Measurements from ENCODE around the gene KIF26A.

DNA sequence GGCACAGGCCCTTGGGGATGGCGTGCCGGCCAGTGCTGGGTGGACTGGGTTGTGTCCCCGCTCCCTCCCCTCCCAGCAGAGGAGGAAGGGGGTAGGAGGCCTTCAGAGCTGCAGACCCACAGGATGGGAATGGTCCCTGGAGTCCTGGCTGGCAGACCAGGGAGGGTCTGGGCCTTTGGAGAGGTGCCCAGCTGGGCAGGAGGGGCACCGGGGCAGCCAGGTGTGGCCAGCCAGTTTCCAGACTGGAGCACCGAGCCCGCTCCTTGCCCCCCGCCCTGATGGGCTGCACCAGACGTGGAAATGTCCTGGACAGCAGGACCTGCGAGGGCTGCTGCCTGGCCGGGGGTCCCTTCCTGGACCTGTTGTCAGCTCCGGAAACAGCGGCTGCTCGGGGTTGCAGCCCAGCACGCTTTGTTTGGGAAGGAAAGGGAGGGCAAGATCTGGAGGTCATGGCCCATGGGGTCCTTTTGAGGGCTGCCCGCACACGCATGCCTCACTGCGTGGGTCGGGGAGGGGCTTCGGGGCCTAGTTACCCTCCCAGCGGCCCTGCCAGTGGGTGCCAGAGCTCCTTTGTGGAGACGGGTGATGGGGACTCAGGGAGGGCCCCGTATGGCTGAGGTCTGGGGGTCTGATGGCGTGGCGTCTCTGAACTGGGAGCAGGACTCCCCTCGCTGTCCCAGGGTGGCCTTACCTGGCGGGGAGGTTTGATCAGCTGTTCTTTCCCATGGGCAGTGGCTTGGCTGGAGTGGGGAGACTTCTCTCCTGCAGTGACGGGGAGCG, 9.1 kb downstream of the KIF26A start:
- no peak for TF ChIP-seq JUND (CRISPR knock-in tag; IDR thresholded peaks at IDR 0.05)
- no peak for TF ChIP-seq KDM1A (CRISPR knock-in tag; IDR thresholded peaks at IDR 0.05)
- TF ChIP-seq, protein P1, sequence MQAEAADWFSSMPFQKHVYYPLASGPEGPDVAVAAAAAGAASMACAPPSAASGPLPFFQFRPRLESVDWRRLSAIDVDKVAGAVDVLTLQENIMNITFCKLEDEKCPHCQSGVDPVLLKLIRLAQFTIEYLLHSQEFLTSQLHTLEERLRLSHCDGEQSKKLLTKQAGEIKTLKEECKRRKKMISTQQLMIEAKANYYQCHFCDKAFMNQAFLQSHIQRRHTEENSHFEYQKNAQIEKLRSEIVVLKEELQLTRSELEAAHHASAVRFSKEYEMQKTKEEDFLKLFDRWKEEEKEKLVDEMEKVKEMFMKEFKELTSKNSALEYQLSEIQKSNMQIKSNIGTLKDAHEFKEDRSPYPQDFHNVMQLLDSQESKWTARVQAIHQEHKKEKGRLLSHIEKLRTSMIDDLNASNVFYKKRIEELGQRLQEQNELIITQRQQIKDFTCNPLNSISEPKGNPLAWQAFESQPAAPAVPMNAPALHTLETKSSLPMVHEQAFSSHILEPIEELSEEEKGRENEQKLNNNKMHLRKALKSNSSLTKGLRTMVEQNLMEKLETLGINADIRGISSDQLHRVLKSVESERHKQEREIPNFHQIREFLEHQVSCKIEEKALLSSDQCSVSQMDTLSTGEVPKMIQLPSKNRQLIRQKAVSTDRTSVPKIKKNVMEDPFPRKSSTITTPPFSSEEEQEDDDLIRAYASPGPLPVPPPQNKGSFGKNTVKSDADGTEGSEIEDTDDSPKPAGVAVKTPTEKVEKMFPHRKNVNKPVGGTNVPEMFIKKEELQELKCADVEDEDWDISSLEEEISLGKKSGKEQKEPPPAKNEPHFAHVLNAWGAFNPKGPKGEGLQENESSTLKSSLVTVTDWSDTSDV (CRISPR knock-in tag; IDR thresholded peaks at IDR 0.05): no peak
- TF ChIP-seq, protein P2, sequence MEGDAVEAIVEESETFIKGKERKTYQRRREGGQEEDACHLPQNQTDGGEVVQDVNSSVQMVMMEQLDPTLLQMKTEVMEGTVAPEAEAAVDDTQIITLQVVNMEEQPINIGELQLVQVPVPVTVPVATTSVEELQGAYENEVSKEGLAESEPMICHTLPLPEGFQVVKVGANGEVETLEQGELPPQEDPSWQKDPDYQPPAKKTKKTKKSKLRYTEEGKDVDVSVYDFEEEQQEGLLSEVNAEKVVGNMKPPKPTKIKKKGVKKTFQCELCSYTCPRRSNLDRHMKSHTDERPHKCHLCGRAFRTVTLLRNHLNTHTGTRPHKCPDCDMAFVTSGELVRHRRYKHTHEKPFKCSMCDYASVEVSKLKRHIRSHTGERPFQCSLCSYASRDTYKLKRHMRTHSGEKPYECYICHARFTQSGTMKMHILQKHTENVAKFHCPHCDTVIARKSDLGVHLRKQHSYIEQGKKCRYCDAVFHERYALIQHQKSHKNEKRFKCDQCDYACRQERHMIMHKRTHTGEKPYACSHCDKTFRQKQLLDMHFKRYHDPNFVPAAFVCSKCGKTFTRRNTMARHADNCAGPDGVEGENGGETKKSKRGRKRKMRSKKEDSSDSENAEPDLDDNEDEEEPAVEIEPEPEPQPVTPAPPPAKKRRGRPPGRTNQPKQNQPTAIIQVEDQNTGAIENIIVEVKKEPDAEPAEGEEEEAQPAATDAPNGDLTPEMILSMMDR (CRISPR knock-in tag; IDR thresholded peaks at IDR 0.05): no peak
- TF ChIP-seq, protein P3, sequence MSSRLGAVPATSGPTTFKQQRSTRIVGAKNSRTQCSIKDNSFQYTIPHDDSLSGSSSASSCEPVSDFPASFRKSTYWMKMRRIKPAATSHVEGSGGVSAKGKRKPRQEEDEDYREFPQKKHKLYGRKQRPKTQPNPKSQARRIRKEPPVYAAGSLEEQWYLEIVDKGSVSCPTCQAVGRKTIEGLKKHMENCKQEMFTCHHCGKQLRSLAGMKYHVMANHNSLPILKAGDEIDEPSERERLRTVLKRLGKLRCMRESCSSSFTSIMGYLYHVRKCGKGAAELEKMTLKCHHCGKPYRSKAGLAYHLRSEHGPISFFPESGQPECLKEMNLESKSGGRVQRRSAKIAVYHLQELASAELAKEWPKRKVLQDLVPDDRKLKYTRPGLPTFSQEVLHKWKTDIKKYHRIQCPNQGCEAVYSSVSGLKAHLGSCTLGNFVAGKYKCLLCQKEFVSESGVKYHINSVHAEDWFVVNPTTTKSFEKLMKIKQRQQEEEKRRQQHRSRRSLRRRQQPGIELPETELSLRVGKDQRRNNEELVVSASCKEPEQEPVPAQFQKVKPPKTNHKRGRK (CRISPR knock-in tag; IDR thresholded peaks at IDR 0.05): no peak
- no peak for TF ChIP-seq KLF9 (CRISPR knock-in tag; IDR thresholded peaks at IDR 0.05; ENCODE audit: low read depth)
- no peak for TF ChIP-seq ZNF747 (CRISPR knock-in tag; IDR thresholded peaks at IDR 0.05; ENCODE audit: borderline replicate concordance)
- no peak for TF ChIP-seq ZNF234 (CRISPR knock-in tag; conservative IDR thresholded peaks at IDR 0.05)
- no peak for TF ChIP-seq TAF1 (CRISPR knock-in tag; IDR thresholded peaks at IDR 0.05)
- TF ChIP-seq ZNF350 (CRISPR knock-in tag; IDR thresholded peaks at IDR 0.05; ENCODE audit: borderline replicate concordance, low read depth): no peak
- no peak for TF ChIP-seq CEBPG (CRISPR knock-in tag; IDR thresholded peaks at IDR 0.05)
- no peak for TF ChIP-seq SRF (IDR thresholded peaks at IDR 0.05; ENCODE audit: low read depth, low read length)
- TF ChIP-seq, protein P4, sequence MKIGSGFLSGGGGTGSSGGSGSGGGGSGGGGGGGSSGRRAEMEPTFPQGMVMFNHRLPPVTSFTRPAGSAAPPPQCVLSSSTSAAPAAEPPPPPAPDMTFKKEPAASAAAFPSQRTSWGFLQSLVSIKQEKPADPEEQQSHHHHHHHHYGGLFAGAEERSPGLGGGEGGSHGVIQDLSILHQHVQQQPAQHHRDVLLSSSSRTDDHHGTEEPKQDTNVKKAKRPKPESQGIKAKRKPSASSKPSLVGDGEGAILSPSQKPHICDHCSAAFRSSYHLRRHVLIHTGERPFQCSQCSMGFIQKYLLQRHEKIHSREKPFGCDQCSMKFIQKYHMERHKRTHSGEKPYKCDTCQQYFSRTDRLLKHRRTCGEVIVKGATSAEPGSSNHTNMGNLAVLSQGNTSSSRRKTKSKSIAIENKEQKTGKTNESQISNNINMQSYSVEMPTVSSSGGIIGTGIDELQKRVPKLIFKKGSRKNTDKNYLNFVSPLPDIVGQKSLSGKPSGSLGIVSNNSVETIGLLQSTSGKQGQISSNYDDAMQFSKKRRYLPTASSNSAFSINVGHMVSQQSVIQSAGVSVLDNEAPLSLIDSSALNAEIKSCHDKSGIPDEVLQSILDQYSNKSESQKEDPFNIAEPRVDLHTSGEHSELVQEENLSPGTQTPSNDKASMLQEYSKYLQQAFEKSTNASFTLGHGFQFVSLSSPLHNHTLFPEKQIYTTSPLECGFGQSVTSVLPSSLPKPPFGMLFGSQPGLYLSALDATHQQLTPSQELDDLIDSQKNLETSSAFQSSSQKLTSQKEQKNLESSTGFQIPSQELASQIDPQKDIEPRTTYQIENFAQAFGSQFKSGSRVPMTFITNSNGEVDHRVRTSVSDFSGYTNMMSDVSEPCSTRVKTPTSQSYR (CRISPR knock-in tag; IDR thresholded peaks at IDR 0.05; ENCODE audit: borderline replicate concordance): no peak
- TF ChIP-seq SETDB1 (CRISPR knock-in tag; IDR thresholded peaks at IDR 0.05; ENCODE audit: borderline replicate concordance): no peak

Measured in HepG2 (cell line).